ENCODE measurements around the gene LITAFD. TPM values are rescaled to one million over a fixed set of nuclear protein-coding genes. Genes with fewer than 3 reads are reported as not detected.
"Not testable (repeated sequence)": the region's sequence is repeated elsewhere in the genome, so short reads cannot be mapped to it uniquely, and the experiment has no call there.

Gene LITAFD
- total RNA-seq, 1 donor = not detected

DNA sequence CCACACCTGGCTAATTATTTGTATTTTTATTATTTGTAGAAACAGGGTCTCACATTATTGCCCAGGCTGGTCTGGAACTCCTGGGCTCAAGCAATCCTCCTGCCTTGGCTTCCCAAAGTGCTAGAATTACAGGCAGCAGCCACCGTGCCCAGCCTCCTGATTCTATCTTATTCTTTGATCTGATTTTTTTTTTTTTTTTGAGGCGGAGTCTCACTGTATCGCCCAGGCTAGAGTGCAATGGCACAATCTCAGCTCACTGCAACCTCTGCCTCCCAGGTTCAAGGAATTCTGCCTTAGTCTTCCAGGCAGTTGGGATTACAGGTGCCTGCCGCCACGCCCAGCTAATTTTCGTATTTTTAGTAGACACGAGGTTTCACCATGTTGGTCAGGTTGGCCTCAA is 6.8 kb upstream of the LITAFD start:
- H3K9me3 ChIP-seq (ENCODE audit: low read depth, low read length) = not testable (repeated sequence)

DNA sequence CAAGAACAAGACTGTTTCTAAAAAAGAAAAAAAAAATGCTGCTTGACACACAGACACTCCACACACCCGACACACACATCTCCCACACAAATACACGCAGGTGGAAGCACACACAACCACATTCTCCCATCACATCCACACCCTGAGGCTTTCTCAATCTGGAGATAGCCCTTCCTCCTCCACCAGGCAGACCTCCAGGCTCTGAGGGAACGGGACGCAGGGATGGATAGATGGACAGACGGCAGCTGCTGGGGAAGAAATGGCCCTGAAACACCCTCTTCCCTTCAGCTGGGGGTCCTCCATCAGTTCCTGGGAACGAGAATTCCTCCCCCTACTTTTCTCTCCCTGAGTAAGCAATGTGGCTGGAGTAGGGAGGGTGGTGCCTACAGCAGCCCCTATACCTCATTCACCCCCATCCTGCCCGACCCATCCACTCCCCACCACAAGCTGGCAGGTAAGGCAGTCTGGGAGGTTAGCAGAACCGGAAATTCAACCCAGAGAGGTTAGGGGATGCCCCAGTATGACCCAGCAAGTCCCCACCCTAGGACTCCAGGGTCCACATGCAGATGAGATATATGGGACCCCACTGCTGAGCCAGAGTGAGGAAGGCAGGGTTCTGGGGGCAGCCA is 4.1 kb upstream of the LITAFD start:
- no peaks in the 10 kb centered on the region for H3K27me3 ChIP-seq (ENCODE audit: insufficient read depth, low read length)
- no peaks in the 10 kb centered on the region for H3K9me3 ChIP-seq (ENCODE audit: low read depth, low read length)
- H3K4me3 ChIP-seq (ENCODE audit: low read length) = no peak overlapping the region
- H3K4me1 ChIP-seq (ENCODE audit: insufficient read depth, low read length) = peaks cover 5% of the 10 kb centered on the region

More for the DNA sequence above, 6.8 kb upstream of the LITAFD start:
- H3K4me3 ChIP-seq (ENCODE audit: low read length); H3K27me3 ChIP-seq (ENCODE audit: insufficient read depth, low read length): not testable (repeated sequence)
- H3K4me1 ChIP-seq (ENCODE audit: insufficient read depth, low read length) = peaks cover 16% of the 10 kb centered on the region

DNA sequence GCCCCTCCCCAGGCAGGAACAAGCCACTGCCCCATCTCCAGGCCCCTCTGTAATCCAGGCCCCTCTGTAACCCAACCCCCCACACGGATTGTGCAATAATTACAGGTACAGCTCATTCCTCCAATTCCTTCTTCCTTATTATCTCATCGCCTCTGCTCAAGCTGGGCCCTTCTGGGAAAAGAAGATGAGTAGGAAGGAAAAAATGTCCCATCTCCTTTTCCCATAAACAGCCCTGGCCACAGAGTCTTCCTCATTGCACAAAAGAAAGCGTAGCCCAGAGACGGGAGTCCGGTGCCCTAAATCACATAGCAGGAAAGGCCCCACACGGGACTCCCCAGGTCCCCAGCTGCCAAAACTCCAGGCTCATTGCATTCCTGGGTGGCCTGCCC is 3.6 kb upstream of the LITAFD start:
- H3K9me3 ChIP-seq (ENCODE audit: low read depth, low read length) = no peaks in the 10 kb centered on the region
- H3K27me3 ChIP-seq (ENCODE audit: insufficient read depth, low read length) = no peaks in the 10 kb centered on the region
- no peak overlapping the region for H3K4me3 ChIP-seq (ENCODE audit: low read length)
- peaks cover 5% of the 10 kb centered on the region for H3K4me1 ChIP-seq (ENCODE audit: insufficient read depth, low read length)

DNA sequence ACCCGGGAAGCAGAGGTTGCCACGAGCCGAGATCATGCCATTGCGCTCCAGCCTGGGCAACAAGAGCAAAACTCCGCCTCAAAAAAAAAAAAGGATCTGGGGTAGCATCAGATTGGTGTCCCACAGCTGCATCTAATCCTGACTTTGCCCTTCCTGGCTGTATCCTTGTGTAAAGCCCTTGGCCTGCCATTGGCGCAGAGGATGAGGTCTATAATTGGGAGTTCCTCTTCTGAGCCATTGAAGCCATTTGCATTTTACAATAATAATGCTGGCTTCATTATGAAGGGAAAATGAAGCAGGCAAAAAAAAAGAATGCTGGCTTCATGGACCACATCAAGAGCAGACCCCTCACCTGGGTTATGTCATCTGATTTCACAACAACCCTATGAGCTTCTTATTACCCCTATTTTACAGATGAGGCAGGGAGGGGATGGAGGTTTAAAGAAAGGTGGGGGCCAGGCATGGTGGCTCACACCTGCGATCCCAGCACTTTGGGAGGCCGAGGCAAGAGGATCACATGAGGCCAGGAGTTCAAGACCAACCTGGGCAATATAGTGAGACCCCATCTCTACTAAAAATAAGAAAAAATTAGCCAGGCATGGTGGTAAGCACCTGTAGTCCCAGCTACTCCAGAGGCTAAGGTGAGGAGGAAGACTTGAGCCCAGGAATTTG is 1.2 kb upstream of the LITAFD start:
- Histone ChIP-seq H3K27me3 (ENCODE audit: insufficient read depth, low read length) (no peaks in the 10 kb centered on the region), H3K9me3 (ENCODE audit: low read depth, low read length) (no peaks in the 10 kb centered on the region), H3K4me3 (ENCODE audit: low read length) (no peak overlapping the region), H3K4me1 (ENCODE audit: insufficient read depth, low read length) (peaks cover 5% of the 10 kb centered on the region)

DNA sequence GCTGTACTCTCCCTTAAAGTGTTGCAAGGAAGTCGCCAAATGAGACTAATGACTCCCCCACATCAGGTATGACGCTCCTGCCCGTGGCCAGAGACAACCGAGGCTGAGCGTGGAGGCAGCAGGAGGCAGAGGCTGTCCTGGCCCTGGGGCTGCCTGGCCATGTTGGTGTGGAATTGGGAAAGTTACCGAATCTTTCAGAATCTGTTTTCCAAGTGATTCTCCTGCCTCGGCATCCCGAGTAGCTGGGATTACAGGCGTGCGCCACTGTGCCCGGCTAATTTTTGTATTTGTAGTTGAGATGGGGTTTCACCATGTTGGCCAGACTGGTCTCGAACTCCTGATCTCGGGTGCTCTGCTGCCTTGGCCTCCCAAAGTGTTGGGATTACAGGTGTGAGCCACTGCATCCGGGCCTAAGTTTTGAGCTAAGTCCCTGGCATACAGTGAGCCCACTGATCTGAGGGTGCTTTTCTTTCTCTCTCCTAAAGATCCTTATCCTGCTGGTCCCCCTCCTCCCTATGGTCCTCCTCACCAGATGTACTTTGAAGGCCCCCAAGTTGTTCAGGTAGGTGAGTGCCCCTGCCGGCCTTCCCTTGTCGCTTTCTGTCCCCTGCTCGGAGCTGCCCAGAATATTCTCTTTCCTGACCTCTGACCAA is 700 bp downstream of the LITAFD start:
- Histone ChIP-seq H3K4me3 (ENCODE audit: low read length) (no peak overlapping the region), H3K4me1 (ENCODE audit: insufficient read depth, low read length) (peaks cover 5% of the 10 kb centered on the region), H3K27me3 (ENCODE audit: insufficient read depth, low read length) (no peaks in the 10 kb centered on the region), H3K9me3 (ENCODE audit: low read depth, low read length) (no peaks in the 10 kb centered on the region)

DNA sequence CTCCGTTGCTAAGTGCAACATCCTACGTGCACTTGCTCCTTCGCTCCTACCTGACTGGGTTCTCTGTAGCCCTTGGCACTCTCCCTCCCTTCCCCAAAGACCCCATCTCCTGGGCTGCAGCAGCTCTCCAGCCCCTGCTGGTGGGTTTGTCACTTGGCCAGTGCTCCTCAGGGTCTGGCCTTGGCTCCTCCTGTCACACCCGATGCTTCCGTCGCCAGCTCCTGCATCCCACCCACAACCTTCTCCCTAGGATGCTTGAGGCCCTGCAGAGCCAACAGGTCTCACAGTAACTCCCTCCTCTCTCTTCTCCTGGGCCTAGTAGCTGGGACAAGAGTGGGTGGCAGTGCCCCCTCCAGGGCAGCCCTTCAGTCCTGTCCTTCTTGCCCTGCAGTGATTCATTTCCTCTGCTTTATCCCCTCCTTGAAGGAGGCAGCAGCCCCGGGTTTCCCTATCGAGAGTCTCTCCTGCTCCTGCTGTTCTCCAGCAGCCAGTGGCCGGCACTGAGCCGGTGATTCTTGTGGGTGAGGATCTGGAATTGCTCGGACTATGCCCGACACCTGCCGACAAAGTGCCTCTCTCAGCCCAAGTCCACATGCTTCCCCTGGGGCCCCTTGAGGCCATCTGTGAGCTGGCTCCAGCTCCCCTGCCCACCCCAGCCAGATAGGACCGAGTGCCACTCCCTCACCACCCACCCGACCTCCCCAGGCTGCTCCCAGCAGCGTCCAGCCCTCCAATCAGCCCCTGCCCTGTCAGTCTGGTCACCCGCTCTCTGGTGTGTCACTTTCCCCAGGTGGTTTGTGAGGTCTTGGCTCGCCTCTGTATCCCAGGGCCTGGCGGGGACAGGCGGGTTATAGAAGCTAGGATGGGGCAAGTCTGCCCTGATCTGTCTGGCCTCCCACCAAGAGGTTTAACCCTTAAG is 3.8 kb downstream of the LITAFD start:
- Histone ChIP-seq H3K27me3 (ENCODE audit: insufficient read depth, low read length) (no peaks in the 10 kb centered on the region), H3K4me3 (ENCODE audit: low read length) (no peak overlapping the region), H3K9me3 (ENCODE audit: low read depth, low read length) (no peaks in the 10 kb centered on the region), H3K4me1 (ENCODE audit: insufficient read depth, low read length) (no peaks in the 10 kb centered on the region)

DNA sequence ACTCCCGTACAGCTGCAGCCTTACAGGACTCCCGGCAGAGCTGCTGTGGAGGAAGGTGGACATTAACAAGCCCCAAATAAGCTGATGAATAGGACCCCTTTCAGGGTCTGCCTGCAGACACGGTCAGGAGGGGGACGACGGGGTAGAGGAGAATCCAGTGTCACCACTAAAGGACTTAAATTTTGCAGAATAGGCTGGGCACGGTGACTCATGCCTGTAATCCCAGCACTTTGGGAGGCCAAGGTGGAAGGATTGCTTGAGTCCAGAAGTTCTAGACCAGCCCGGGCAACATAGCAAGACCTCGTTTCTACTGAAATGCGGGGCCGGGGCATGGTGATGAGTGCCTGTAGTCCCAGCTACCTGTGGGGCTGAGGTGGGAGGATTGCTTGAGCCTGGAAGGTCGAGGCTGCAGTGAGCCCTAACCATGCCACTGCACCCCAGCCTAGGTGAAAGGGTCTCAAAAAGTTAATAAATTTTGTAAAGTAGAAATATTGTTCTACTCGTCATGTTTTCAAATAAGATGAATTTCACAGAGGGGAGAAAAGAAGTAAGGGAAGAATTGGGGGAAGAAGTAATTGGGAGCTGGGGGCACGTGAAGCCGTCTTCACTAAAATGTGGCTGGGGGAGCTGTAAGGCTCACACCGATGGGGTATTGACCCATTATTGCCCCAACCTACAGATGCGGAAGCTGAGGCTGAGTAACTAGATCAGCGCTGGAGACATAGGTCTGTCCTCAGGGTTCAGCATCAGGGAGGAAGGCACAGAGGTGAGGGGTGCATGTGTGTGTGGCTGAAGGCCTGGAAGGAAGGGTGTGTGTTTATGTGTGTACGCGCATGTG is 4.7 kb downstream of the LITAFD start:
- Histone ChIP-seq H3K27me3 (ENCODE audit: insufficient read depth, low read length) (no peaks in the 10 kb centered on the region), H3K9me3 (ENCODE audit: low read depth, low read length) (no peaks in the 10 kb centered on the region), H3K4me1 (ENCODE audit: insufficient read depth, low read length) (no peaks in the 10 kb centered on the region), H3K4me3 (ENCODE audit: low read length) (no peak overlapping the region)

DNA sequence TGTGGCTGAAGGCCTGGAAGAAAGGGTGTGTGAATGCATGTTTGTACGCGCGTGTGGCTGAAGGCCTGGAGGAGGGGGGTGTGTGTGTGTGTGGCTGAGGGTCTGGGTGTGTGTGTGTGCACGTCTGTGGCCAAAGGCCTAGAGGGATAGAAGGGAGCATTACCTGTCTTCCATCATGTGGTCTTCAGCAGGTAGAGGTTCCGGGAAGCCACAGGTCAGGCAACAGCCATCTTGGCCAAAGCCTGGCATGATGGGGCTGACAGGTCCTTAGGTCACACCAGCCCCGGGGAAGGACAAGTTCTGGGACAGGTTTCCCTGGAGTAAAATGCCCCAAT is 5.2 kb downstream of the LITAFD start:
- H3K27me3 ChIP-seq (ENCODE audit: insufficient read depth, low read length) = no peaks in the 10 kb centered on the region
- H3K4me3 ChIP-seq (ENCODE audit: low read length) = no peak overlapping the region
- H3K4me1 ChIP-seq (ENCODE audit: insufficient read depth, low read length) = peaks cover 4% of the 10 kb centered on the region
- H3K9me3 ChIP-seq (ENCODE audit: low read depth, low read length) = no peaks in the 10 kb centered on the region

DNA sequence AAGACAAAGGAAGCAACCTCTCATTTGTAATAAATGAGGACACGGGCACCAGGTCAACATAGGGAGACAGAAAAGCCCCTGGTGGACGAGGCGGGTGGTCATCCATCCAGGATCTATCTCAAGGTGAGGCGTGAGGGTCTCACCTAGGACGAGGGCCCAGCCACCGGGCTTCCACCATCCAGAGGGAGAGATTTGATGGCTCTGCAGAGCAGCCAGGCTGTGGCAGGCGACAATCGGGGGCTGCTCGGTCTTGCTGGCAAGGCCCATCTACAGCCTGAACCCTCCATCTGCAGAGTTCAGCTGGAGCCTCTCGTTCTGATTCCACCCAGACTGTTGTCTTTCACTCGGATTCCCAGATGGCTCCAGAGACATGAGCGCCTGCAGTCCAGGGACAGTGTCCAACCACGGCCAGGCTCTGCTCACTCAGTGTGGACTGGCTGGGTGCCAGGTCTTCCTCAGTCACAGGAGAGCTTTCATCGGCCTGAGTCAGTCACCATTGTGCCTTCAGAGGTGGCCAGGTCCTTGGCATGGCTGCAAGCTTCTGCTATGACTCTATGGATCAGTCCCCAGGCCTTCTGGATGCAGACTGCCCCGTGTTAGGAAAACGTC is 5.9 kb downstream of the LITAFD start:
- H3K27me3 ChIP-seq (ENCODE audit: insufficient read depth, low read length) = no peaks in the 10 kb centered on the region
- no peaks in the 10 kb centered on the region for H3K9me3 ChIP-seq (ENCODE audit: low read depth, low read length)
- H3K4me1 ChIP-seq (ENCODE audit: insufficient read depth, low read length) = peaks cover 4% of the 10 kb centered on the region
- no peak overlapping the region for H3K4me3 ChIP-seq (ENCODE audit: low read length)

DNA sequence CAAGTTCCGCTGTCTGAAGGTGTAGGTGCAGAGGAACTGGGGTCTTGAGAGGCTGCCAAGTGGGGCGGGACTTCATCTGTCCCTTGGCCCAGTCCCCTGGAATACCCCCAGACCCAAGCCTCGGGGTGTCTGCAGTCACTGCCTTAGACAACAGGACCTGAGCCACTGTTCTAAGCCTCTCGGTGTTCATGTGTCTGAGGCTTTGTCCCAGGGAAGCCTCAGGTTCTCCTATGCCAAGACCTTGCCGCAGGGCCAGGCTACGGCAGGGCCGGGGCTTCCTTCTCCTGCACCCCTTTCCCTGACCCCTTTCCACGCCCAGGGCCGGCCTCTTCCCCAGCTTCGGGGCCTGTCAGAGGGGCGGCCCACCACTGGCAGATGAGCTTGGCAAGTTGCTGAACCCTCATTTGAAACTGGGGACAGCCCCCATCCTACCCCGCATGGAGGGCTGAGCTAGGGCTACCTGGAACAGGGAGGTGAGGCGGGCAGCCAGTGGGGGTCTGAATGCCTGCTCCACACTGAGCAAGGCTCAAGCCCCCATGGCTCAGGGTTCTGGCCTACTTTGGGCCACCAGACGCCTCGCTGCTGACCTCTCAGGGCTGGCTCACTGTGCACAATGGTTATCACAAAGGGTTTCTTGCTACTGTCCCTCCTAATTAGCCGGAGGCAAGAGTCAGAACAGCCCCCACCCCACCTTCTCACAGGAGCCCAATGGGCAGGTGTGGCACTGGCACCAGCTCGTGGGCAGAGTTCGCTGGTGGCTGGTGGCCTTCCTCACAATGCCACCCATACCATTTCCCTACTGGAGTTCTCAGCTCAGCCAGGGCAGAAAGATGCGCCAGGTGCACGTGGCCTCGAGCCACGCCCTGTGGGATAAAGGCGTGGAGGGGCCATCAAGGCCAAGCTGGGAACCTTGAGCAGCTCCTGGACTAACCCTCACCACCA is 7.1 kb downstream of the LITAFD start:
- Histone ChIP-seq H3K27me3 (ENCODE audit: insufficient read depth, low read length) (no peaks in the 10 kb centered on the region), H3K4me3 (ENCODE audit: low read length) (no peak overlapping the region), H3K4me1 (ENCODE audit: insufficient read depth, low read length) (peaks cover 4% of the 10 kb centered on the region), H3K9me3 (ENCODE audit: low read depth, low read length) (no peaks in the 10 kb centered on the region)

DNA sequence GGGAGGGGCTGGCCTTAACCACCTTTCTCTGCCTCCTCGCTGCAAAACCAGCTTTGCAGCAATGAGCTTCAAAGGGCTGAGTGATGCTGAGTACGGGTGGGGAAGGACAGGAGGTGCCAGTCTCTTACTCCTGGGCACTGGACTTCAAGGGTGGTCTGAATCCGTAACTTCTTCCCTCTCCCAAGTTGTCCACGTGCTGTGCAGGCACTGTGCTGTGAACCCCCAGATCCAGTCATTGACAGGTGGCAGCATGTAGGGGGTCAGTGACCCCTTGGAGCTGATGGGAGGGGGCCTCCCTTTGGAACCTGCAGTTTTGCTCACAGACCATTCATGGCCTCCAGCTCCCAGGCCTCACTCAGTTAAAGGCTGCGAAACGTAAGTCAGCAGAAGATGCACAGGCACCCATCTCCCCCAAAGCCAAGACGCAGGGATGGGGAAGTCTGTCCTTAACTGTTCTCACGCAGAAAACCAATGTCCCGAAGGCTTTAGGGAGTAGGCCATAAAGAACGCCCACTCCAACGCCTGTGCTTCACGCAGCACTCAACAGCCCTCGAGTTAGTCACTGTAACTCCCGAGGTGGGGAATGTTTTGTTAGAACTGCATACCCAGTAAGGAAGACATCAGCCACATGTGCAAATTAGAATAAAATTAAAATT is 7.9 kb downstream of the LITAFD start:
- H3K27me3 ChIP-seq (ENCODE audit: insufficient read depth, low read length) = no peaks in the 10 kb centered on the region
- H3K4me1 ChIP-seq (ENCODE audit: insufficient read depth, low read length) = peaks cover 4% of the 10 kb centered on the region
- no peaks in the 10 kb centered on the region for H3K9me3 ChIP-seq (ENCODE audit: low read depth, low read length)
- no peak overlapping the region for H3K4me3 ChIP-seq (ENCODE audit: low read length)

DNA sequence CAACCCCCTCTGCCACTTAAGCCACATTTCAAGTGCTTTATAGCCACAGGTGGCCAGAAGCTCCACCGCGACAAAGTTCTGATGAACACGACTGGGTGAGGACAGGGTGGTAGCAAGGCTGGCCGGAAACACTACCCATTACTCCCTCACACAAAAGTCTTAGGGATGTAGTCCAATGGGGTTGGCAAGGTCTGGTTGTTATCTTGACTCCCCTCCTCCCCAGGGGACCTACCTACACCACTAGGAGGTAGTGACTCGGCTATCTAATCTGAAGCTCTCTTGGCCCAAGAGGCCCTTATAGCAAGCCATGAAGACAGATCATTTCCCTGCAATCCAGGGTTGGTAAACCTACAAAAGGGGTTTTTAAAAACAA is 8.4 kb downstream of the LITAFD start:
- no peaks in the 10 kb centered on the region for H3K9me3 ChIP-seq (ENCODE audit: low read depth, low read length)
- no peaks in the 10 kb centered on the region for H3K27me3 ChIP-seq (ENCODE audit: insufficient read depth, low read length)
- no peak overlapping the region for H3K4me3 ChIP-seq (ENCODE audit: low read length)
- peaks cover 4% of the 10 kb centered on the region for H3K4me1 ChIP-seq (ENCODE audit: insufficient read depth, low read length)

DNA sequence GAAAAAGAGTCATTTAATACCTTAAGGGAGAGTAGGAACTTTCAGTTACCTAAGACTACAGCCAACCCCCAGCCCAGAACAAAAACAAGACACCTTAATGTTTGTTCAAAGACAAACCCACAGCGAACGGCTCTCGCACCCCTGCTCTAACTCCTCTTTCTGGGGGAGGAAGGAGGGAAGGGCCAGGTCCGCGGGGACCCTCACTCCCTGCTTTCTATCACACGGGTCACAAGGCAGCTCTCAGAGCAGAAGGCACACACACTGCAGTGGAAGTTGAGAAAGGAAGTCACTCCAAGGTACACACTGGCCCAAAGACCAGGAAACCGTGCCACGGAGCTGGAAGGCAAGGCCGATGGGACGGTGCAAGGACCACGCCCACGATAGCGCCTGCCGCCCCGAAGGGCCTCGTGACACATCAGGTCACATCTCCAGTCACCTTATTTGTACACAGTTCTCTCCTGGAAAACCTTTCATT is 10.0 kb downstream of the LITAFD start:
- H3K4me3 ChIP-seq (ENCODE audit: low read length) = no peak overlapping the region
- peaks cover 4% of the 10 kb centered on the region for H3K4me1 ChIP-seq (ENCODE audit: insufficient read depth, low read length)
- H3K27me3 ChIP-seq (ENCODE audit: insufficient read depth, low read length) = no peaks in the 10 kb centered on the region
- H3K9me3 ChIP-seq (ENCODE audit: low read depth, low read length) = no peaks in the 10 kb centered on the region
